Neural cell (in vitro differentiated cells): Measurements from ENCODE around the gene ARID1B. TPM values are rescaled to one million over a fixed set of nuclear protein-coding genes. Genes with fewer than 3 reads are reported as not detected.

Experiments
- H2AFZ ChIP-seq: fragments of 200-600, 300-800 bp; sonication (generic), shearing (Covaris generic); 2 replicates; pipeline ENCODE4 v1.6.0; 2014; ENCODE audit warnings: low read depth, mild to moderate bottlenecking, antibody characterized with exemption, low read length, moderate library complexity
- H3F3A ChIP-seq: fragments of 200-600 bp; shearing (Covaris generic); 2 replicates; pipeline ENCODE4 v1.6.1; 2016; ENCODE audit warnings: mild to moderate bottlenecking, moderate library complexity, mixed read lengths, antibody characterized with exemption, low read length; ENCODE audit not compliant: insufficient read depth, poor library complexity, severe bottlenecking
- H3K27ac ChIP-seq: fragments of 200-600, 300-800 bp; sonication (generic), shearing (Covaris generic); 2 replicates; pipeline ENCODE4 v1.5.1; 2014; ENCODE audit warnings: mild to moderate bottlenecking, low read length, moderate library complexity
- H3K27me3 ChIP-seq: fragments of 300-800, 200-600 bp; sonication (generic), shearing (Covaris generic); 2 replicates; pipeline ENCODE4 v1.6.0; 2014; ENCODE audit warnings: mild to moderate bottlenecking, low read depth, low read length, moderate library complexity; ENCODE audit not compliant: insufficient read depth
- H3K36me3 ChIP-seq: fragments of 300-800, 200-600 bp; sonication (generic), shearing (Covaris generic); 2 replicates; pipeline ENCODE4 v1.5.1; 2014; ENCODE audit warnings: mild to moderate bottlenecking, antibody characterized with exemption, low read length, moderate library complexity; ENCODE audit not compliant: insufficient read depth
- H3K4me2 ChIP-seq: fragments of 300-800, 200-600 bp; sonication (generic), shearing (Covaris generic); 2 replicates; pipeline ENCODE4 v1.6.0; 2014; ENCODE audit warnings: mild to moderate bottlenecking, low read length
- H3K4me3 ChIP-seq: fragments of 300-800, 200-600 bp; sonication (generic), shearing (Covaris generic); 2 replicates; pipeline ENCODE4 v1.5.1; 2014; ENCODE audit warnings: mild to moderate bottlenecking, low read length, moderate library complexity
- H3K79me2 ChIP-seq: fragments of 200-600 bp; shearing (Covaris generic); replicated peaks from 2 replicates; pipeline ENCODE4 v1.6.0; 2014; ENCODE audit warnings: mild to moderate bottlenecking, low read length, moderate library complexity; ENCODE audit not compliant: insufficient read depth
- H3K9ac ChIP-seq: fragments of 300-800, 200-600 bp; sonication (generic), shearing (Covaris generic); 2 replicates; pipeline ENCODE4 v1.6.1; 2016; ENCODE audit warnings: mild to moderate bottlenecking, low read length, mixed read lengths
- H3K9me2 ChIP-seq: fragments of 200-600 bp; shearing (Covaris generic); 2 replicates; pipeline ENCODE4 v1.6.1; 2016; ENCODE audit warnings: mild to moderate bottlenecking, low read length, mixed read lengths; ENCODE audit not compliant: insufficient read depth
- H3K9me3 ChIP-seq: fragments of 200-600, 300-800 bp; sonication (generic), shearing (Covaris generic); 2 replicates; pipeline ENCODE4 v1.6.1; 2016; ENCODE audit warnings: mild to moderate bottlenecking, mixed run types, low read length, moderate library complexity, mixed read lengths
- H4K20me1 ChIP-seq: fragments of 200-600 bp; shearing (Covaris generic); 2 replicates; pipeline ENCODE4 v1.6.1; 2016; ENCODE audit warnings: mild to moderate bottlenecking, mixed run types; ENCODE audit not compliant: insufficient read depth
- CTCF ChIP-seq: fragments of 450-650 bp; IDR thresholded peaks from 2 replicates; pipeline ENCODE4 v1.5.1; 2014; ENCODE audit warnings: antibody characterized with exemption, mild to moderate bottlenecking, moderate library complexity; ENCODE audit not compliant: poor library complexity, severe bottlenecking
- EP300 ChIP-seq: fragments of 450-650 bp; conservative IDR thresholded peaks from 2 replicates; pipeline ENCODE4 v1.6.1; 2014; ENCODE audit warnings: antibody characterized with exemption, mild to moderate bottlenecking, moderate library complexity; ENCODE audit not compliant: poor library complexity, severe bottlenecking
- EZH2 ChIP-seq: fragments of 200-600, 300-800 bp; shearing (Covaris generic), sonication (generic); IDR thresholded peaks from 2 replicates; pipeline ENCODE4 v1.6.1; 2014; ENCODE audit warnings: antibody characterized with exemption, low read length, borderline replicate concordance, mild to moderate bottlenecking; ENCODE audit not compliant: insufficient read depth, poor library complexity, severe bottlenecking
- MXI1 ChIP-seq: fragments of 450-650 bp; conservative IDR thresholded peaks from 2 replicates; pipeline ENCODE4 v1.6.1; 2014; ENCODE audit warnings: antibody characterized with exemption, mild to moderate bottlenecking; ENCODE audit not compliant: poor library complexity, severe bottlenecking
- POLR2AphosphoS5 ChIP-seq: IDR thresholded peaks from 2 replicates; pipeline ENCODE4 v1.6.1; 2012
- RAD21 ChIP-seq: fragments of 450-650 bp; conservative IDR thresholded peaks from 2 replicates; pipeline ENCODE4 v1.6.1; 2014; ENCODE audit warnings: antibody characterized with exemption, mild to moderate bottlenecking, moderate library complexity
- REST ChIP-seq: IDR thresholded peaks from 2 replicates; pipeline ENCODE4 v1.6.1; 2012; ENCODE audit warnings: borderline replicate concordance
- SMC3 ChIP-seq: fragments of 450-650 bp; conservative IDR thresholded peaks from 2 replicates; pipeline ENCODE4 v1.6.1; 2014; ENCODE audit warnings: antibody characterized with exemption, mild to moderate bottlenecking, moderate library complexity; ENCODE audit not compliant: poor library complexity
- TAF1 ChIP-seq: IDR thresholded peaks from 2 replicates; pipeline ENCODE4 v1.6.1; 2012; ENCODE audit warnings: low read depth
- polyA plus RNA-seq: library from polyadenylated mRNA; depleted of rRNA; stranded (reverse); fragments of >200 nt; gene quantifications from 2 replicates; pipeline ENCODE4 v1.2.3, GENCODE V29; 2014

ARID1B gene
- polyA plus RNA-seq, 1 donor from 2014 or later, result 35.0 TPM

DNA sequence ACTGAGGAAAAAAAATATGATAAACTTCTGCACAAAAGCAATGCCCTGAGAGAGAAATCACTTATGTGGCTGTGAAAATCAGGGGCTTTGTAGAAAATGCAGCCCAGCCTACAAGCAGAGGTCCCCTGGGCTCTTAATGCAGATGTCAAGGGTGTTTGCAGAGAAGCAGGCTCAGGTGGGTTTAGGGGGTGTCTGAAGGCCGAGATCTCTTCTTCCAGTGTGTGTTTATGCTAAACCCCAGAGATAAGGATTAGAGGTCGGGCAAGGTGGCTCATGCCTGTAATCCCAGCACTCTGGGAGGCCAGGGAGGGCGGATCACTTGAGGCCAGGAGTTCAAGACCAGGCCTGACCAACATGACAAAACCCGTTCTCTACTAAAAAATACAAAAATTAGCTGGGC, 467.6 kb downstream of the ARID1B start:
- Histone ChIP-seq H2AFZ (no peak overlapping the region), H3K27me3 (no peaks in the 10 kb centered on the region), H3K4me3 (no peak overlapping the region), H3K9ac (no peak overlapping the region), H3K4me2 (no peak overlapping the region), H3K9me3 (peaks cover 3% of the 10 kb centered on the region), H3K27ac (no peak overlapping the region), H3K79me2 (no peaks in the 10 kb centered on the region), H4K20me1 (no peaks in the 10 kb centered on the region), H3F3A (no peaks in the 10 kb centered on the region), H3K36me3 (no peaks in the 10 kb centered on the region), H3K9me2 (no peaks in the 10 kb centered on the region)
- TF ChIP-seq CTCF (no peak), EZH2 (no peak), RAD21 (no peak), MXI1 (no peak), POLR2AphosphoS5 (no peak), TAF1 (no peak), SMC3 (no peak), EP300 (no peak), REST (no peak)

DNA sequence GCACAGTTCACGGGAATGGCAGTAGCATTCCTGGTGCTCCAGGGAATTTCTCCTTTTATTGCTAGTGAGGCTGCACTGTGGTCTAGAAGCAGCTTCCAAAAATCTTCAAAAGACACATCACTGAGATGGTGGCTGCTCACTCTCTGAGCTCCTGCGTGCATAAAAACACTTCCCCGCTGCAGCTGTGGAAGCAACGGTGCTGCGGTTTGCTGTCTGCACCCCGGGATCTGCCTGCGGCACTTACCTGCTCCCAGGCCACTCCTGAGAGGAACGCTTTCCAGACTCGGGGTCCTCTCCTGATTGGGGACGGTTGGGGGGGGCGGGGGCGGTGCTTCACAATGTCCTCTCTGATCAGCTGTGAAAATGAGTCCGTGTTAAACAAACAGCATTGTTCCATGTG, 468.3 kb downstream of the ARID1B start:
- no peak overlapping the region for H3K4me3 ChIP-seq
- H4K20me1 ChIP-seq, result no peaks in the 10 kb centered on the region
- peaks cover 3% of the 10 kb centered on the region for H3K9me3 ChIP-seq
- no peak overlapping the region for H3K4me2 ChIP-seq
- no peaks in the 10 kb centered on the region for H3K27me3 ChIP-seq
- no peaks in the 10 kb centered on the region for H3K79me2 ChIP-seq
- H3K9ac ChIP-seq, result no peak overlapping the region
- no peaks in the 10 kb centered on the region for H3K36me3 ChIP-seq
- no peaks in the 10 kb centered on the region for H3F3A ChIP-seq
- no peaks in the 10 kb centered on the region for H3K9me2 ChIP-seq
- no peak for TF ChIP-seq SMC3
- no peak for TF ChIP-seq REST
- no peak overlapping the region for H2AFZ ChIP-seq
- no peak overlapping the region for H3K27ac ChIP-seq
